Neural cell (in vitro differentiated cells): ENCODE results near the gene GAST. TPM values are rescaled to one million over a fixed set of nuclear protein-coding genes. Genes with fewer than 3 reads are reported as not detected.
A peak's percentile ranks its signal among the peaks of the same experiment; 100 is the strongest.
"Not testable (repeated sequence)": the region's sequence is repeated elsewhere in the genome, so short reads cannot be mapped to it uniquely, and the experiment has no call there.

Experiments used
- H2AFZ ChIP-seq: fragments of 200-600, 300-800 bp; sonication (generic), shearing (Covaris generic); 2 replicates; pipeline ENCODE4 v1.6.0; 2014; ENCODE audit warnings: low read depth, mild to moderate bottlenecking, antibody characterized with exemption, low read length, moderate library complexity
- H3F3A ChIP-seq: fragments of 200-600 bp; shearing (Covaris generic); 2 replicates; pipeline ENCODE4 v1.6.1; 2016; ENCODE audit warnings: mild to moderate bottlenecking, moderate library complexity, mixed read lengths, antibody characterized with exemption, low read length; ENCODE audit not compliant: insufficient read depth, poor library complexity, severe bottlenecking
- H3K27ac ChIP-seq: fragments of 200-600, 300-800 bp; sonication (generic), shearing (Covaris generic); 2 replicates; pipeline ENCODE4 v1.5.1; 2014; ENCODE audit warnings: mild to moderate bottlenecking, low read length, moderate library complexity
- H3K27me3 ChIP-seq: fragments of 300-800, 200-600 bp; sonication (generic), shearing (Covaris generic); 2 replicates; pipeline ENCODE4 v1.6.0; 2014; ENCODE audit warnings: mild to moderate bottlenecking, low read depth, low read length, moderate library complexity; ENCODE audit not compliant: insufficient read depth
- H3K36me3 ChIP-seq: fragments of 300-800, 200-600 bp; sonication (generic), shearing (Covaris generic); 2 replicates; pipeline ENCODE4 v1.5.1; 2014; ENCODE audit warnings: mild to moderate bottlenecking, antibody characterized with exemption, low read length, moderate library complexity; ENCODE audit not compliant: insufficient read depth
- H3K4me2 ChIP-seq: fragments of 300-800, 200-600 bp; sonication (generic), shearing (Covaris generic); 2 replicates; pipeline ENCODE4 v1.6.0; 2014; ENCODE audit warnings: mild to moderate bottlenecking, low read length
- H3K4me3 ChIP-seq: fragments of 300-800, 200-600 bp; sonication (generic), shearing (Covaris generic); 2 replicates; pipeline ENCODE4 v1.5.1; 2014; ENCODE audit warnings: mild to moderate bottlenecking, low read length, moderate library complexity
- H3K79me2 ChIP-seq: fragments of 200-600 bp; shearing (Covaris generic); replicated peaks from 2 replicates; pipeline ENCODE4 v1.6.0; 2014; ENCODE audit warnings: mild to moderate bottlenecking, low read length, moderate library complexity; ENCODE audit not compliant: insufficient read depth
- H3K9ac ChIP-seq: fragments of 300-800, 200-600 bp; sonication (generic), shearing (Covaris generic); 2 replicates; pipeline ENCODE4 v1.6.1; 2016; ENCODE audit warnings: mild to moderate bottlenecking, low read length, mixed read lengths
- H3K9me2 ChIP-seq: fragments of 200-600 bp; shearing (Covaris generic); 2 replicates; pipeline ENCODE4 v1.6.1; 2016; ENCODE audit warnings: mild to moderate bottlenecking, low read length, mixed read lengths; ENCODE audit not compliant: insufficient read depth
- H3K9me3 ChIP-seq: fragments of 200-600, 300-800 bp; sonication (generic), shearing (Covaris generic); 2 replicates; pipeline ENCODE4 v1.6.1; 2016; ENCODE audit warnings: mild to moderate bottlenecking, mixed run types, low read length, moderate library complexity, mixed read lengths
- H4K20me1 ChIP-seq: fragments of 200-600 bp; shearing (Covaris generic); 2 replicates; pipeline ENCODE4 v1.6.1; 2016; ENCODE audit warnings: mild to moderate bottlenecking, mixed run types; ENCODE audit not compliant: insufficient read depth
- CTCF ChIP-seq: fragments of 450-650 bp; IDR thresholded peaks from 2 replicates; pipeline ENCODE4 v1.5.1; 2014; ENCODE audit warnings: antibody characterized with exemption, mild to moderate bottlenecking, moderate library complexity; ENCODE audit not compliant: poor library complexity, severe bottlenecking
- EP300 ChIP-seq: fragments of 450-650 bp; conservative IDR thresholded peaks from 2 replicates; pipeline ENCODE4 v1.6.1; 2014; ENCODE audit warnings: antibody characterized with exemption, mild to moderate bottlenecking, moderate library complexity; ENCODE audit not compliant: poor library complexity, severe bottlenecking
- EZH2 ChIP-seq: fragments of 200-600, 300-800 bp; shearing (Covaris generic), sonication (generic); IDR thresholded peaks from 2 replicates; pipeline ENCODE4 v1.6.1; 2014; ENCODE audit warnings: antibody characterized with exemption, low read length, borderline replicate concordance, mild to moderate bottlenecking; ENCODE audit not compliant: insufficient read depth, poor library complexity, severe bottlenecking
- MXI1 ChIP-seq: fragments of 450-650 bp; conservative IDR thresholded peaks from 2 replicates; pipeline ENCODE4 v1.6.1; 2014; ENCODE audit warnings: antibody characterized with exemption, mild to moderate bottlenecking; ENCODE audit not compliant: poor library complexity, severe bottlenecking
- POLR2AphosphoS5 ChIP-seq: IDR thresholded peaks from 2 replicates; pipeline ENCODE4 v1.6.1; 2012
- RAD21 ChIP-seq: fragments of 450-650 bp; conservative IDR thresholded peaks from 2 replicates; pipeline ENCODE4 v1.6.1; 2014; ENCODE audit warnings: antibody characterized with exemption, mild to moderate bottlenecking, moderate library complexity
- REST ChIP-seq: IDR thresholded peaks from 2 replicates; pipeline ENCODE4 v1.6.1; 2012; ENCODE audit warnings: borderline replicate concordance
- SMC3 ChIP-seq: fragments of 450-650 bp; conservative IDR thresholded peaks from 2 replicates; pipeline ENCODE4 v1.6.1; 2014; ENCODE audit warnings: antibody characterized with exemption, mild to moderate bottlenecking, moderate library complexity; ENCODE audit not compliant: poor library complexity
- TAF1 ChIP-seq: IDR thresholded peaks from 2 replicates; pipeline ENCODE4 v1.6.1; 2012; ENCODE audit warnings: low read depth
- polyA plus RNA-seq: library from polyadenylated mRNA; depleted of rRNA; stranded (reverse); fragments of >200 nt; gene quantifications from 2 replicates; pipeline ENCODE4 v1.2.3, GENCODE V29; 2014

GAST gene
- polyA plus RNA-seq, 1 donor from 2014 or later = not detected

GRCh38 chr17:41684035-41684434, 28.1 kb upstream of the GAST start:
- Histone ChIP-seq H3K79me2 (no peaks in the 10 kb centered on the region), H3K27ac (peak overlapping the region; percentile 100), H3K9me3 (no peaks in the 10 kb centered on the region), H3K9ac (peak overlapping the region; percentile 76), H3F3A (peaks cover 8% of the 10 kb centered on the region), H3K27me3 (no peaks in the 10 kb centered on the region), H3K4me3 (peak overlapping the region; percentile 57), H3K4me2 (peak overlapping the region; percentile 85), H4K20me1 (no peaks in the 10 kb centered on the region), H3K9me2 (no peaks in the 10 kb centered on the region), H2AFZ (peak overlapping the region; percentile 36), H3K36me3 (no peaks in the 10 kb centered on the region)
- TF ChIP-seq EP300 (no peak), TAF1 (no peak), EZH2 (no peak), POLR2AphosphoS5 (no peak), CTCF (no peak), SMC3 (no peak), MXI1 (no peak), RAD21 (no peak), REST (no peak)

- not testable (repeated sequence) for H3K36me3 ChIP-seq, H3K9me3 ChIP-seq, H2AFZ ChIP-seq, H3K27me3 ChIP-seq, H3F3A ChIP-seq, H3K4me3 ChIP-seq, H3K27ac ChIP-seq, H3K4me2 ChIP-seq, H3K9ac ChIP-seq, H3K9me2 ChIP-seq
- Histone ChIP-seq H3K79me2 (peaks cover 14% of the 10 kb centered on the region), H4K20me1 (peaks cover 13% of the 10 kb centered on the region)
These were observed 26.4 kb upstream of the GAST start for GRCh38 chr17:41685753-41686152.

GRCh38 chr17:41686281-41686680, 25.9 kb upstream of the GAST start:
- H4K20me1 ChIP-seq = peaks cover 19% of the 10 kb centered on the region
- no peak overlapping the region for H3K4me3 ChIP-seq
- H3F3A ChIP-seq = peaks cover 8% of the 10 kb centered on the region
- H3K4me2 ChIP-seq = no peak overlapping the region
- H3K27me3 ChIP-seq = no peaks in the 10 kb centered on the region
- no peaks in the 10 kb centered on the region for H3K9me3 ChIP-seq
- no peak overlapping the region for H2AFZ ChIP-seq
- no peak for TF ChIP-seq POLR2AphosphoS5
- no peak overlapping the region for H3K27ac ChIP-seq
- peaks cover 13% of the 10 kb centered on the region for H3K36me3 ChIP-seq
- H3K9ac ChIP-seq = no peak overlapping the region
- H3K79me2 ChIP-seq = peaks cover 19% of the 10 kb centered on the region
- H3K9me2 ChIP-seq = no peaks in the 10 kb centered on the region
